ENCODE measurements around the gene EPHA5.

The EPHA5 gene

DNA sequence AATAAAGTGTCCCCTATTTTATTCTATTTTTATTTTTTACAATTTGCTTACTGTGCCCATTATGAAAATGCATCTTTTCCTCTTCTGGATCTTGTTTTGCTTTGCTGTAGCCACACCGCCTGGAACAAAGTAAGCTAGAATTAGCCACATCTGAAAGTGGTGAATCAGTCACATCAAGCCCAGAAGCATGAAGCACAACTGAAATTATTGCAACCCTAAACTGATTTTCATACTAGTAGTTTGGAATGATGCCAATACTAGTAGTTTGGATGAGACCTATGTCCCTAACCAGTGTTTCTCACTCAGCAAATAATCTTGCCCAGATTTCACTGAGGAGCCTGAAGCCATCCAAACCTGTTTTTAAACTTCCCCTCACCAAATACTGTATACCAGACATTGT, 303.0 kb downstream of the EPHA5 start:
- Histone ChIP-seq H3K36me3 (ENCODE audit: control insufficient read depth, insufficient read depth, low read length) (no peaks in the 10 kb centered on the region), H3K4me3 (replicated peaks; ENCODE audit: low read depth, low read length) (no peak overlapping the region), H3K27me3 (replicated peaks; ENCODE audit: control insufficient read depth, insufficient read depth, low read length) (no peaks in the 10 kb centered on the region)
- DNase-seq (ENCODE audit: extremely low read depth, insufficient read length), result no peak
- TF ChIP-seq, protein P1, sequence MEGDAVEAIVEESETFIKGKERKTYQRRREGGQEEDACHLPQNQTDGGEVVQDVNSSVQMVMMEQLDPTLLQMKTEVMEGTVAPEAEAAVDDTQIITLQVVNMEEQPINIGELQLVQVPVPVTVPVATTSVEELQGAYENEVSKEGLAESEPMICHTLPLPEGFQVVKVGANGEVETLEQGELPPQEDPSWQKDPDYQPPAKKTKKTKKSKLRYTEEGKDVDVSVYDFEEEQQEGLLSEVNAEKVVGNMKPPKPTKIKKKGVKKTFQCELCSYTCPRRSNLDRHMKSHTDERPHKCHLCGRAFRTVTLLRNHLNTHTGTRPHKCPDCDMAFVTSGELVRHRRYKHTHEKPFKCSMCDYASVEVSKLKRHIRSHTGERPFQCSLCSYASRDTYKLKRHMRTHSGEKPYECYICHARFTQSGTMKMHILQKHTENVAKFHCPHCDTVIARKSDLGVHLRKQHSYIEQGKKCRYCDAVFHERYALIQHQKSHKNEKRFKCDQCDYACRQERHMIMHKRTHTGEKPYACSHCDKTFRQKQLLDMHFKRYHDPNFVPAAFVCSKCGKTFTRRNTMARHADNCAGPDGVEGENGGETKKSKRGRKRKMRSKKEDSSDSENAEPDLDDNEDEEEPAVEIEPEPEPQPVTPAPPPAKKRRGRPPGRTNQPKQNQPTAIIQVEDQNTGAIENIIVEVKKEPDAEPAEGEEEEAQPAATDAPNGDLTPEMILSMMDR (IDR thresholded peaks at IDR 0.05; ENCODE audit: insufficient read depth, low read length, poor library complexity, severe bottlenecking), result no peak

DNA sequence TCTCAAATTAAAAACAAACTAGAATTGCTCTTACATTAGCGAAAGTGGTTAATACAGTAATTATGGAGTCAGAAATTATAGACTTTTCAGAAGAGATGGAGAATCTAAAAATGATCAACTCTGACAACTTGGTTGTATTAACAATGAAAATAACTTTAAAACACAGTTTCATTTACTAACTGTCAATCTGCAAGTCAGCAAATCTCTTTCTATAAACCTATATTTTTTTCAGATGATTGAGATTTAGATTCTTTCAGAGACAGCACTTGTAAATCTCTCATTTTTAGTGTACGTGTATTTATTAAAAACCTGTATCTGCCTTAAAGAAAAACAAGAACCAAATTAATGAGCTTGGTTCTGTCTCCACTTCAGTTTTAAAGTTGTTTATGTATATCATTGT, 311.4 kb downstream of the EPHA5 start:
- TF ChIP-seq, protein P1 (IDR thresholded peaks at IDR 0.05; ENCODE audit: insufficient read depth, low read length, poor library complexity, severe bottlenecking), result no peak
- DNase-seq (ENCODE audit: extremely low read depth, insufficient read length), result no peak
- Histone ChIP-seq H3K27me3 (replicated peaks; ENCODE audit: control insufficient read depth, insufficient read depth, low read length) (no peaks in the 10 kb centered on the region), H3K4me3 (replicated peaks; ENCODE audit: low read depth, low read length) (no peak overlapping the region), H3K36me3 (ENCODE audit: control insufficient read depth, insufficient read depth, low read length) (no peaks in the 10 kb centered on the region)

DNA sequence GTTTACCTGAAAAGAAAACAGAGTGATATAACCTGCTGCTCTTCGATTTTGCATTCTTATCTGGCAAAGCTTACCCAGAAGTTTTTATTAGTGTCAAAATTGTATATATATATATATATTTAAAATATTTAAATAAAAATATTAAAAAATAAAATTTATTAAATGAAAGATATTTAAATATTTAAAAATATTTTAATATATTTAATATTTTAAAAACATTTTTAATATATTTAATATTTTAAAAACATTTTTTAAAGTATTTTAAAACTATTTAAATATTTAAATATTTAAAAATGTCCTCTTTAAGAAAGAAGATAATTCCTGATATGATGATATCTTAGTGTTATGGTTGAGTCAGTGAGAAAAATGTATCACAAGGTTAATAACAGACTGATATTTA, 317.2 kb downstream of the EPHA5 start:
- no peak overlapping the region for H3K4me3 ChIP-seq (replicated peaks; ENCODE audit: low read depth, low read length)
- H3K36me3 ChIP-seq (ENCODE audit: control insufficient read depth, insufficient read depth, low read length), result no peaks in the 10 kb centered on the region
- no peak for DNase-seq (ENCODE audit: extremely low read depth, insufficient read length)
- TF ChIP-seq, protein P1 (IDR thresholded peaks at IDR 0.05; ENCODE audit: insufficient read depth, low read length, poor library complexity, severe bottlenecking), result no peak
- no peaks in the 10 kb centered on the region for H3K27me3 ChIP-seq (replicated peaks; ENCODE audit: control insufficient read depth, insufficient read depth, low read length)

DNA sequence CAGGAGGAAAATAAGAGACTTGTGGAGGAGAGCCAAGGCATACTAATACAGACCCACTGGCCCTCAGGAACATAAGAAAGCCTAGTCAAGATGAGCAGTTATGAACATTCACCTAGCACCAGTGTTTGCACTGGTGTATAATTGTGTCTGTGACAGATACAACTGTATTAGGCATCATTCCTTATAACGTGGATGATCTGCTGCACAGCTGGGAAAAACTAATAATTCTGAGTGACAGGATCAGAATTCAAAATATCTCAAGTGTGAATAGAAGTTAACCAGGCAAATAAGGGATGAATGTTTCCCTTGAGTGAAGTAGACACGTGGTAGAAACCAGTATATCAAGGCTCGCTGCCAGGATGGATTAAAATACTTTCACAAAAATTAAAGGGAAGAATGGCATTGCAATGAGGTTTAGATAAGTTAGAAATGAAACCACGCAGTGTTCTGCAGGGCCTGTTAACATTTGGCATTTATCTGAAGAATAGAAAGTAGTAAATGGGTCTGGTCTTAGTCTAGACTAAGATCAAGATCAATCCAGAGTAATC, 325.9 kb downstream of the EPHA5 start:
- TF ChIP-seq, protein P1 (IDR thresholded peaks at IDR 0.05; ENCODE audit: insufficient read depth, low read length, poor library complexity, severe bottlenecking), result no peak
- no peak for DNase-seq (ENCODE audit: extremely low read depth, insufficient read length)
- Histone ChIP-seq H3K4me3 (replicated peaks; ENCODE audit: low read depth, low read length) (no peak overlapping the region), H3K27me3 (replicated peaks; ENCODE audit: control insufficient read depth, insufficient read depth, low read length) (no peaks in the 10 kb centered on the region), H3K36me3 (ENCODE audit: control insufficient read depth, insufficient read depth, low read length) (no peaks in the 10 kb centered on the region)

DNA sequence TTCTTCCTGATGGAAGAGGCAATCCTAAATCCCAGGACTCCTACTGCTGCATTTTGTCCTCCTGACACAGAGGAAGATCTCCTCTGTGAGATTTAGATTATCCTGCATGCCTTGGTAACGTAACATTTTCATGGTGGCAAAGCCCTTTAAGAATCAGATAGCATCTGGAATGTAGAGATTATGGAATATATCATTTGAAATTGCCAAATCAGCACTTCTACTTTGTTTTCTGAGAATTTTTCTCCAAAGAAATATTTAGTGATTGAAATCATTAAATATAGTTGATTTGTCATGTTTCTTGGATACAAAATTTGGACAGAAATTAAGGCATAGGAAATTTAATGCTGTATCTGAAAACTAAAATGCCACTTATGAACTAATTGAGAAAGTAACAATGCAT, 326.9 kb downstream of the EPHA5 start:
- H3K4me3 ChIP-seq (replicated peaks; ENCODE audit: low read depth, low read length), result no peak overlapping the region
- H3K36me3 ChIP-seq (ENCODE audit: control insufficient read depth, insufficient read depth, low read length), result no peaks in the 10 kb centered on the region
- TF ChIP-seq, protein P1 (IDR thresholded peaks at IDR 0.05; ENCODE audit: insufficient read depth, low read length, poor library complexity, severe bottlenecking), result no peak
- DNase-seq (ENCODE audit: extremely low read depth, insufficient read length), result no peak
- H3K27me3 ChIP-seq (replicated peaks; ENCODE audit: control insufficient read depth, insufficient read depth, low read length), result no peaks in the 10 kb centered on the region

DNA sequence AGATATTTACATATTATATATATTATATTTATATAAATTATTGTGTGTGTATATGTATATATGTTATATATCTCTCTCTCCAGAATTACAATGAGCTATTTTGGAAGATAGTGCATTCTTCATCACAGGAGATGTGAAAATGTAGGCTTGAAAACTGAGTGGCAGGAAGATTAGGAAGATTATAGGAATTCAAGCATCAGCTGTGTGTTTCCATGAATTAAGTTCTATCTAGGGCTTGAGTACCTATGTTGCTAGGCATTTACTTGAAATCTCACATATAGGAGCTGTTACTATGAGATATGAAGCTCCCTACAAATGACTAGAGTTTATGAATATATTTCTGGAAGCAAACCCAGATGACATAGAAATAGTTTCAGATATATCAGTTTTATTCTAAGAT, 328.7 kb downstream of the EPHA5 start:
- TF ChIP-seq, protein P1 (IDR thresholded peaks at IDR 0.05; ENCODE audit: insufficient read depth, low read length, poor library complexity, severe bottlenecking), result no peak
- H3K4me3 ChIP-seq (replicated peaks; ENCODE audit: low read depth, low read length), result no peak overlapping the region
- DNase-seq (ENCODE audit: extremely low read depth, insufficient read length), result no peak
- no peaks in the 10 kb centered on the region for H3K36me3 ChIP-seq (ENCODE audit: control insufficient read depth, insufficient read depth, low read length)
- no peaks in the 10 kb centered on the region for H3K27me3 ChIP-seq (replicated peaks; ENCODE audit: control insufficient read depth, insufficient read depth, low read length)

Data from GM06990 (cell line).